Neuronal stem cell (in vitro differentiated cells): ENCODE data around the gene LRRC75A. TPM values are rescaled to one million over a fixed set of nuclear protein-coding genes. Genes with fewer than 3 reads are reported as not detected.

ENCODE experiments used
- small RNA-seq: library from polyadenylated mRNA; stranded (forward); fragments of <200 nt; extraction: miRNeasy Mini kit (QIAGEN cat#:217004); gene quantifications from one replicate; pipeline ENCODE3, GENCODE V24; 2013; ENCODE audit not compliant: insufficient read depth

The LRRC75A gene

Small RNA genes within 50 kb of the gene (small RNA-seq; reads per million reads assigned to genes)
- gene SNORD49A (not detected), gene SNORD65 (not detected)
